Right cardiac atrium (tissue), 5 donors: ENCODE results near the gene SIGLEC9. TPM values are rescaled to one million over a fixed set of nuclear protein-coding genes. Genes with fewer than 3 reads are reported as not detected.
A peak's percentile ranks its signal among the peaks of the same experiment; 100 is the strongest.

Experiments
- ATAC-seq, 2 donors: fragments of 200-7000 bp; cut with Tn5 transposase; one replicate each; pipeline versions ENCODE4 v1.8.0 to v1.9.1; 2020; ENCODE audit warnings: moderate library complexity in 2 of 2, mild to moderate bottlenecking in 1 of 2
- DNase-seq, 3 donors: peaks; one replicate each; pipeline ENCODE4 v3.0.0-alpha.2; 2020
- H3K27ac ChIP-seq: one replicate; pipeline ENCODE4 v1.5.1; 2013; ENCODE audit warnings: mild to moderate bottlenecking, low read length, control low read depth, moderate library complexity
- H3K27me3 ChIP-seq: one replicate; pipeline ENCODE4 v1.6.1; 2013; ENCODE audit not compliant: control insufficient read depth, insufficient read depth
- H3K4me1 ChIP-seq: one replicate; pipeline ENCODE4 v1.6.1; 2013; ENCODE audit warnings: low read length; ENCODE audit not compliant: control insufficient read depth, insufficient read depth
- H3K4me3 ChIP-seq: one replicate; pipeline ENCODE4 v1.5.1; 2013; ENCODE audit warnings: low read length, control low read depth
- H3K9me3 ChIP-seq: one replicate; pipeline ENCODE4 v1.6.1; 2013; ENCODE audit warnings: low read length; ENCODE audit not compliant: control insufficient read depth
- WGBS: extraction: QIAGEN DNeasy Blood & Tissue Kit; methylation state at CpG from one replicate; pipeline ENCODE4 v1.1.7; 2013; 5-methylcytosine and 5-hydroxymethylcytosine counted together
- intact Hi-C, 4 donors: fragments of 100-400 bp; cut with DNase I; formaldehyde crosslinking; loops; one replicate each; pipeline versions ENCODE4 v1.11.0 to v1.14.0; 2022 to 2023
- polyA plus RNA-seq: library from polyadenylated mRNA; stranded (reverse); fragments of 200-250 nt; gene quantifications from one replicate; pipeline ENCODE4 v1.2.3, GENCODE V29; 2013
- total RNA-seq, 4 donors: library from RNA; stranded (reverse); fragmentation: NEBNext Ultra II Directional; extraction: Animal tissue kit (Norgen Biotek cat#: 25700); gene quantifications; one replicate each; pipeline ENCODE4 v1.2.1, GENCODE V29; 2021
- donor health status: healthy with polysubstance abuse.
- donor health status: DM: no; HTN: yes; CAD: no.
- donor health status: DM: no; HTN: no; CAD: no.
- donor health status: DM: no; HTN: yes; CAD: no; lungs with severe emphysema.
- donor health status: DM: yes; HTN: yes; CAD: no.

The SIGLEC9 gene
- total and polyA plus RNA-seq, 5 donors: 1.2 to 6.0 (median 4.1) TPM

DNA sequence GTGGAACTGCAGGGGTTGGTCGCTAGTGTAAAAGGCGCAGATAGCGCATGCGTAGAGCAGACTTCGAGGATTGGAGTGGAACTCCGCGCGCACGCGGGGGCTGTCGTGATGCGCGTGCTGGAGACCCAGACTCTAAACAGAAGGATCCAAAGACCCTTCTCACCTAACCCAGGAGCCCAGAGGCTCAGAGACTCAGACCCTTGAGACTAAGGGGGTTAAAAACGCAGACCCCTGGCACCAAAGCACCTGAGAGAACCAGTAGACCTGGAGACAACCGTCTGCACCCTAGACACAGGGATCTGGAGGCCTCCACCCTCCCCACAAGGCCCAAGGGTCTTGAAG is 15.9 kb upstream of the SIGLEC9 start:
- WGBS: 3% methylated on average over 15 of the region's 15 CpGs
- Histone ChIP-seq H3K27me3 (no peaks in the 10 kb centered on the region), H3K4me3 (peak overlapping the region; percentile 78), H3K27ac (peak overlapping the region; percentile 24), H3K9me3 (no peaks in the 10 kb centered on the region), H3K4me1 (peaks cover 3% of the 10 kb centered on the region)
- no peak for DNase-seq
- peak; percentile 65 to 70 for ATAC-seq
- intact Hi-C loops: no loop called here

DNA sequence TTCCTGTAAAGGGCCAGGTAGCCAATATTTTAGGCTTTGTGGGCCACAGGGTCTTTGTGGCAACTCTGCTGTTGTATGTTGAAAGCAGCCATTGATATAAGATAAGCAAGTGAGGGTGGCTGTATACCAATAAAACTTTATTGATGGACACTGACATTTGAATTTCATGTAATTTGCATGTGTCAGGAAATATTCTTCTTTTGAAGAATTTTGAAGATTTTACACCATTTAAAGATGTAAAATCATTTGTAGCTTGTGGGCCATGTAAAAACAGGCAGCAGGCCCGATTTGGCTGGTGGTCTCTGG is 14.1 kb upstream of the SIGLEC9 start:
- 83% methylated on average over 1 of the region's 1 CpG for WGBS
- ATAC-seq (no peak), DNase-seq (no peak)
- Histone ChIP-seq H3K9me3 (no peaks in the 10 kb centered on the region), H3K27ac (no peak overlapping the region), H3K27me3 (no peaks in the 10 kb centered on the region), H3K4me1 (peaks cover 3% of the 10 kb centered on the region), H3K4me3 (no peak overlapping the region)
- intact Hi-C loops: no loop called here

DNA sequence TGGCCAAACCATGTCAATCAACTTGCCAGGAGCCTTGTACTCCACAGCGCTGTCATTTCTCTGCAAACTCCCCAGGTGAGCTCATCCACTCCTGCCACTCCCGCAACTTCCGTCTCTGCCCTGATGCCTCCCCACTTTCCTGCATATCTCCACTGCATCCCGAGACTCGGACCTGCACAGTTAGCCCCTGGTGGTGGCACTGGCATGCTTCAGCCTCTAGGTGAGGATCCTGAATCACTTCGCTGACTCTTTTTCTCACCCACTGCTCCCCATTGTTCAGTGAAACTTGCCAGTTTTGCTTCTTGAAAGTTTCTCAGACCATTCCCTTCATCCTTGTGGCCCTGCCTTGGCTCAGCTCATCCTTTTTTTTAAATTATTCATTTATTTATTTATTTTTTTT is 13.1 kb upstream of the SIGLEC9 start:
- Histone ChIP-seq H3K9me3 (no peaks in the 10 kb centered on the region), H3K27me3 (no peaks in the 10 kb centered on the region), H3K4me3 (no peak overlapping the region), H3K4me1 (peaks cover 3% of the 10 kb centered on the region), H3K27ac (no peak overlapping the region)
- intact Hi-C loops: no loop called here
- ATAC-seq: no peak
- no peak for DNase-seq
- 42% methylated on average over 6 of the region's 6 CpGs for WGBS

DNA sequence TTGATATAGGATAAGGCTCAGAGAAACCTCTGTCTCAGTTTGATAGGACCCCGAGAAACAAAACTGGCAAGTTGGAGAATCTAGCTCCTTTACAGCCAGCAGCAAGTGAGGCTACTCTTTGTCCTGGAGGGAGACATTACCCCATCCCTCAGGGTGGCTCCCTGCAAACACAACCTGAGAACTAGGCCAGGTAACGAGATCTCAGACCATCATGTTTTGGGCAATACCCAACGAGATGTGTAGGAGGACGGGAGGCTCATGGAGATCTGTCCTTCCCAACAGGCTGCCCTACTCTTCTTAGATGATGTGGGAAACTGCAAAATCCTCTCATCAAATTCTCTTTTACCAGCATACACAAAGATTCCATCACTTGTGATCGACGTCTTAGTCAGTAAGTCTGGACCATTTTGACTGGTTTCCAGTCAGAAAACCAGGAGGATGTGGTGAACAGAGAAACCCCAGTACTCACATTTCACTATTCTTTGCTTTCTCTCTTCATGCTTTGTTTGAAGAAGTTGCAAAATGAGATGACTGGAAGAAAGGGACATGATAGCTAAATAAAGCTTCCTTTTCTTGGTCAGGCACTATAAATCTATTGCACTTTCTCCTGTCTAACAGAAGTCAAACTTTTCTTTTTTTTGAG is 10.5 kb upstream of the SIGLEC9 start:
- no peak overlapping the region for H3K27ac ChIP-seq
- DNase-seq (peak in 1 of 3 donors; percentile 2), ATAC-seq (no peak)
- no peaks in the 10 kb centered on the region for H3K27me3 ChIP-seq
- intact Hi-C loops: no loop called here
- H3K4me1 ChIP-seq: no peaks in the 10 kb centered on the region
- 77% methylated on average over 6 of the region's 6 CpGs for WGBS
- H3K9me3 ChIP-seq: no peaks in the 10 kb centered on the region
- no peak overlapping the region for H3K4me3 ChIP-seq

DNA sequence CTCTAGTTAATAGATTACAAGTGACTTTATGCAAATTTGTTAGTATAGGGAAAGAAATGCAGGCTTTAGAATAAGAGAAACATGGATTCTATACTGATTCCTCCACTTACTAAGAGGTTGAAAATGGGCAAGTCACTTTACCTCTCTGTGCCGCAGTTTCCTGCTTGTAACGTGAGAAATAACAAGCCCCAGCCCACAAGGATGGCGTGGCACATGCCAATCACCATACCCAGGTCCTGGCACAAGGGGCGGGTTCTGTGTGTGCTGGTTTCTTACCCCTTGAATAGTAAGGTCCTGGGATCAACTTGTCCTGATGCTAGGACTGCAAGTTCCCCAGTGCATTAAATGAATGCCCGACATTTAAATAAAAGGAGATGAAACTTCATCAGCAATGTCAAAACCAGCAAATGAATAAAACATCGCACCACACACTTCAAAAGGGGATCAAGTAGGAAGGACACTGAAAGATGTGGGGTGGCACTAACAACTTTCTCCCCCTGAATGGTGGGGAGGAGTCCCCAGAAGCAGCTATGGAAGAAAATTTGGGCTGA is 7.9 kb upstream of the SIGLEC9 start:
- DNase-seq (peak in 1 of 3 donors; percentile 7), ATAC-seq (no peak)
- Histone ChIP-seq H3K27me3 (no peaks in the 10 kb centered on the region), H3K4me1 (no peaks in the 10 kb centered on the region), H3K4me3 (no peak overlapping the region), H3K27ac (no peak overlapping the region), H3K9me3 (no peaks in the 10 kb centered on the region)
- intact Hi-C loops: no loop called here
- WGBS: 79% methylated on average over 6 of the region's 6 CpGs

DNA sequence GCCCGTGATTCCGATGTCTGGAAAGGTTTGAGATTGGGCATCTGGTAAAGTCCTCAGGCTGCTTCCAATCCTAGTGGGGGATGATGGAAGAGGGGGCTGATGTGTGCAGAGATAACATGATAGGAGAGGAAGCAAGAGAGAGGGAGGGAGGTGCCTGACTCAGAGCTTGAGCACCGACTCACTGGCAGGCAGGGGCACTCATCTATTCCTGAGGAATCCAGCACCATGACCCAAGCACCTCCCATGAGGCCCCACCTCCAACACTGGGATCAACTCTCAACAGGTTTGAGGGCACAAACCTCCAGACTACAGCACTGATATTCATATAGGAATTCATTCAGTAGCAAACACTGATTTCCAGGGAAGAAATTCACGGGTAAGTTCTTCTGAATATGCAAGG is 5.6 kb upstream of the SIGLEC9 start:
- H3K27me3 ChIP-seq: no peaks in the 10 kb centered on the region
- H3K9me3 ChIP-seq: no peaks in the 10 kb centered on the region
- 48% methylated on average over 4 of the region's 4 CpGs for WGBS
- peak in 1 of 3 donors; percentile 12 for DNase-seq
- no peak overlapping the region for H3K4me3 ChIP-seq
- no peaks in the 10 kb centered on the region for H3K4me1 ChIP-seq
- intact Hi-C loops: no loop called here
- ATAC-seq: no peak
- H3K27ac ChIP-seq: no peak overlapping the region

DNA sequence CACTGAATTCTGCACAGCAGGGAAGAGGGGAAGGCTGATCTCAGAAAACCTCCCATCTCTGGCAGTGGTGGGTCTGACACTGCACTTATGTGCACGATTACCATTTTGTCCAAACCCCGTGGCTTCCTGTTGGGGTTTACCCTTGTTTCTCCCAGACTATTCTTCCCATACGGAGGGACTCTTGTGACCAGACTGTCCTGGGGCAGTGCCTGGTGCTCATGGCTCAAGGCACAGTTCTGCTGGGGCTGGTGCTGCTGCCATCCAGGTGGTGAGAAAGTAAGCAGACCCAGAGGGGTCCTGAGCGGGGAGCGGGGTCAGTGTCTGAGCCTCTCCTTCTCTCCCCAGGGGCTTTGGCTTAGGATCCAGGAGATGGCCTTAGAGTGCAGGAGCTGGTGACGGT is 5.1 kb upstream of the SIGLEC9 start:
- Histone ChIP-seq H3K27me3 (no peaks in the 10 kb centered on the region), H3K4me1 (no peaks in the 10 kb centered on the region), H3K4me3 (no peak overlapping the region), H3K9me3 (no peaks in the 10 kb centered on the region), H3K27ac (no peak overlapping the region)
- intact Hi-C loops: no loop called here
- DNase-seq: peak in 1 of 3 donors; percentile 29
- 73% methylated on average over 6 of the region's 6 CpGs for WGBS
- no peak for ATAC-seq

DNA sequence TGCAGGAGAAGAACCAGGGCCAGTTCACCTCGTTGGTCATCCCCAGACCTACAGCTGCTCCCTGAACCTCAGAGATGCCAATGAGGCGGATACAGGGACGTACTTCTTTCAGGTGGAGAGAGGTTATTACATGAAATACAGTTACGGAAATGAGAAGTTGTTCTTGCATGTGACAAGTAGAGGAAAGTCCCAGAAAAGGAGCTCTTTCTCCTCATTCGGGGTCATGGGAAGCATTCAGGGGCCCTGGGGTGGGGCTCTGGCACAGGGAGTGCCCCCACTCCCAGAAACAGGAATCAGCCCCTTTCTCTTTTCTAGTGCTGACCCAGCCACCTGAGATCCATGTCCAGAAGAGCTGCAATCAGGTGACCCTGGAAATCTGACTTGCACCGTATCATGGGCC is 4.5 kb upstream of the SIGLEC9 start:
- Histone ChIP-seq H3K9me3 (no peaks in the 10 kb centered on the region), H3K4me1 (no peaks in the 10 kb centered on the region), H3K27ac (no peak overlapping the region), H3K27me3 (no peaks in the 10 kb centered on the region), H3K4me3 (no peak overlapping the region)
- DNase-seq (no peak), ATAC-seq (no peak)
- intact Hi-C loops: no loop called here
- 80% methylated on average over 6 of the region's 6 CpGs for WGBS

DNA sequence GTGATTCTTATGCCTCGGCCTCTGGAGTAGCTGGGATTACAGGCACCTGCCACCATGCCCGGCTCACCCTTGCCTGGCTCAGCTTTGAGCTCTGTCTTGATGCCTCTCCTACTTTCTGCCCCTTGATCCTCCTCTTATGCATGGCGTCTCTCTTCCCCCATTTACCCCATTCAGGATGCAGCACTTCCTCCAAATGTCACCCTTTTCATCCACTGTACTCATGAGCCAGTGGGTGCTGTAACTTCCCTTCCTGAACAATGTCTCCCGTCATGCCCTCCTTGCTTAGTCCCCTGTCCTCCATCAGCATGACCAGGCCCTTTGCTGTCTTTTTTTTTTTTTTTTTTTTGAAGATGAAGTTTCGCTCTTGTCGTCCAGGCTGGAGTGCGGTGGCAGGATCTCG is 3.4 kb upstream of the SIGLEC9 start:
- no peak for ATAC-seq
- peak in 1 of 3 donors; percentile 31 for DNase-seq
- WGBS: 89% methylated on average over 8 of the region's 8 CpGs

DNA sequence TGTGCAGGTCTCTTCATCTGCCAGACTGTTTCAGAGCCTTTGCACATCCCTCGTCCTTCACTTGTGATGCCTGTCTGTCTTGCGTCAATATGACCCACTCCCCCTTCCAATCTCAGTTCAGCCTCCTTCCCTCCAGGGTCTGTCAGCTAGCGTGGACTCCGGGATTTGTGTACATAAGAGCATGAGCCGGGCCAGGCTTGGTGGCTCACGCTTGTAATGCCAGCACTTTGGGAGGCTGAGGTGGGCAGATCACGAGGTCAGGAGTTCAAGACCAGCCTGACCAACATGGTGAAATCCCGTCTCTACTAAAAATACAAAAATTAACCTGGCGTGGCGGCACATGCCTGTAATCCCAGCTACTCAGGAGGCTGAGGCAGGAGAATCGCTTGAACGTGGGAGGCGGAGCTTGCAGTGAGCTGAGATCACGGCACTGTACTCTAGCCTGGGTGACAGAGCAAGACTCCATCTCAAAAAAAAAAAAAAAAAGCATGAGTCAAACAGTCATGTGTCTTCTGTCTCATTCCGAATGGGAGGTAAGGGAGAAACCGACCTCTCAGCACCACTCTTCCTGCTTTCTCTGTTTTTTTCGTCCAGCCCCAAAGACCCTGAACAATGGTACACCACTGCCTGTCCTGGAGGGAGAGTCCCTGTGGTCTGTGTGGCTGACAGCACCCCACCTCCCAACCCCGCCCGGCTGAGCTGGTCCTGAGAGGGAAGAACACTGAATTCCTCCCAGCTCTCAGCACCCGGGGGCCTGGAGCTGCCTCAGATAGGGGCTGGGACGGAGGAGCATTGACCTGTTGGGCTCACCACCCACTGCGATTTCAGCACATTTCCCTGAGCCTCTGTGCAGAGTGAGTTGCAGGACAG is 2.4 kb upstream of the SIGLEC9 start:
- H3K4me3 ChIP-seq: no peak overlapping the region
- intact Hi-C loops: no loop called here
- no peaks in the 10 kb centered on the region for H3K4me1 ChIP-seq
- ATAC-seq (peak in 1 of 2 donors; percentile 9), DNase-seq (peak in 1 of 3 donors; percentile 68)
- H3K27me3 ChIP-seq: no peaks in the 10 kb centered on the region
- no peaks in the 10 kb centered on the region for H3K9me3 ChIP-seq
- H3K27ac ChIP-seq: peak overlapping the region; percentile 28
- 72% methylated on average over 22 of the region's 22 CpGs for whole genome bisulfite sequencing

More for the DNA sequence above, 3.4 kb upstream of the SIGLEC9 start:
- Histone ChIP-seq H3K9me3 (no peaks in the 10 kb centered on the region), H3K27me3 (no peaks in the 10 kb centered on the region), H3K27ac (no peak overlapping the region), H3K4me3 (no peak overlapping the region), H3K4me1 (no peaks in the 10 kb centered on the region)
- intact Hi-C loops: no loop called here

DNA sequence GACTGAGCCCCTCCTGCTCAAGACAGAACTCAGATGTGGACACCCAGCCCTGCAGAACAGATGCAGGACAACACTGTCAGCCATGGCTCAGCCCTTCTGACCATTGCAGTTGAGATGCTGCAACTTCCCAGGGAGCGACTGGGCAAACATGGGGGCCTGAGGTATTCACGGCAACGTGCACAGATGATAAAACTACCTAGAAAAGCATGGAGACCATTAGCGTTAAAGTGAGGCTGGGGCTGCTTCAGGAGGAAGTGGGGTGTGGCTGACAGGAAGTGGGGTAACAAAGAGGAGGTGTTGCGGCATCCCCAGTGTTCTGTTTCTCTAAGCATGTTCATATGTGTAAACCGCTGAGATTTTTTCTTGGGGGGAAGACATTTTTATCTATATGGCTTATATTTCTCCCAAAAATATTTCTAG is 1.3 kb upstream of the SIGLEC9 start:
- Histone ChIP-seq H3K27me3 (no peaks in the 10 kb centered on the region), H3K27ac (no peak overlapping the region), H3K9me3 (no peaks in the 10 kb centered on the region), H3K4me1 (no peaks in the 10 kb centered on the region), H3K4me3 (no peak overlapping the region)
- ATAC-seq: peak; percentile 33 to 34
- intact Hi-C loops: no loop called here
- DNase-seq: peak in 1 of 3 donors; percentile 65
- WGBS: 52% methylated on average over 6 of the region's 6 CpGs
